G401 (cell line): ENCODE results near the gene REG4. TPM values are rescaled to one million over a fixed set of nuclear protein-coding genes. Genes with fewer than 3 reads are reported as not detected.
"Not testable (repeated sequence)": the region's sequence is repeated elsewhere in the genome, so short reads cannot be mapped to it uniquely, and the experiment has no call there.

ENCODE experiments used
- DNase-seq: peaks from one replicate; pipeline ENCODE4 v3.0.0-alpha.2; 2015; ENCODE audit warnings: low spot score
- in situ Hi-C: cut with HindIII; loops from 2 replicates; pipeline ENCODE4 v1.10.0; 2016; ENCODE audit warnings: low sequenced_read_pairs, mixed read lengths
- total RNA-seq: library from RNA; depleted of rRNA; stranded (reverse); fragments of >200 nt; shearing (Covaris generic); gene quantifications from 2 replicates; pipeline ENCODE4 v1.2.3, GENCODE V29; 2014; rRNA removed

Gene REG4
- not detected in 2 replicates for total RNA-seq

- in situ Hi-C loops, result no loop called here
Measured at GRCh38 chr1:119811387-119811786, at the start of gene REG4. TSS of gene REG4 (minus strand) at chr1:119811460. CDS start at chr1:119808769, 2,691 bp downstream.

GRCh38 chr1:119859647-119860046 is 48.4 kb upstream of the REG4 start:
- in situ Hi-C loops, result no loop called here
- DNase-seq, result no peak

More at GRCh38 chr1:119811387-119811786, at the start of gene REG4:
- DNase-seq, result no peak

- in situ Hi-C loops, result not testable (repeated sequence)
Measured at GRCh38 chr1:119858556-119859214, 47.4 kb upstream of the REG4 start.

GRCh38 chr1:119858126-119858525 is 46.9 kb upstream of the REG4 start:
- in situ Hi-C loops, result no loop called here
- no peak for DNase-seq

More at GRCh38 chr1:119858556-119859214, 47.4 kb upstream of the REG4 start:
- not testable (repeated sequence) for DNase-seq

GRCh38 chr1:119853155-119853554 is 41.9 kb upstream of the REG4 start:
- in situ Hi-C loops, result no loop called here
- DNase-seq, result no peak

- DNase-seq, result not testable (repeated sequence)
Measured at GRCh38 chr1:119844206-119844605, 32.9 kb upstream of the REG4 start.

GRCh38 chr1:119841306-119841705 is 30.0 kb upstream of the REG4 start:
- in situ Hi-C loops, result no loop called here
- no peak for DNase-seq

More at GRCh38 chr1:119844206-119844605, 32.9 kb upstream of the REG4 start:
- in situ Hi-C loops, result not testable (repeated sequence)

- in situ Hi-C loops, result no loop called here
- no peak for DNase-seq
Measured at GRCh38 chr1:119840745-119841144, 29.5 kb upstream of the REG4 start.

GRCh38 chr1:119838236-119838635 is 27.0 kb upstream of the REG4 start:
- in situ Hi-C loops, result no loop called here
- DNase-seq, result no peak

- in situ Hi-C loops, result no loop called here
Measured at GRCh38 chr1:119834990-119835389, 23.7 kb upstream of the REG4 start.

GRCh38 chr1:119831027-119831426 is 19.8 kb upstream of the REG4 start:
- in situ Hi-C loops, result no loop called here
- DNase-seq, result no peak

More at GRCh38 chr1:119834990-119835389, 23.7 kb upstream of the REG4 start:
- DNase-seq, result no peak

GRCh38 chr1:119829625-119830024 is 18.4 kb upstream of the REG4 start:
- in situ Hi-C loops, result no loop called here

GRCh38 chr1:119829006-119829405 is 17.7 kb upstream of the REG4 start:
- DNase-seq, in situ Hi-C loops: not testable (repeated sequence)

More at GRCh38 chr1:119829625-119830024, 18.4 kb upstream of the REG4 start:
- DNase-seq, result no peak

- DNase-seq, result no peak
- in situ Hi-C loops, result no loop called here
Measured at GRCh38 chr1:119828266-119828665, 17.0 kb upstream of the REG4 start.

GRCh38 chr1:119827010-119827409 is 15.8 kb upstream of the REG4 start:
- in situ Hi-C loops, result no loop called here
- DNase-seq, result no peak

GRCh38 chr1:119822406-119822805 is 11.1 kb upstream of the REG4 start:
- DNase-seq, result no peak
- in situ Hi-C loops, result no loop called here

GRCh38 chr1:119818181-119818580 is 6.9 kb upstream of the REG4 start:
- in situ Hi-C loops, result no loop called here
- no peak for DNase-seq

- in situ Hi-C loops, result no loop called here
- DNase-seq, result no peak
Measured at GRCh38 chr1:119816407-119816806, 5.1 kb upstream of the REG4 start.

GRCh38 chr1:119815928-119816327 is 4.7 kb upstream of the REG4 start:
- in situ Hi-C loops, result no loop called here
- no peak for DNase-seq

GRCh38 chr1:119815361-119815760 is 4.1 kb upstream of the REG4 start:
- in situ Hi-C loops, result no loop called here
- DNase-seq, result no peak

- DNase-seq, result no peak
- in situ Hi-C loops, result no loop called here
Measured at GRCh38 chr1:119814288-119814687, 3.0 kb upstream of the REG4 start.
